H9 (cell line): ENCODE data around the gene SNPH. TPM values are rescaled to one million over a fixed set of nuclear protein-coding genes. Genes with fewer than 3 reads are reported as not detected.

Experiments used
- DNase-seq: peaks from one replicate; pipeline ENCODE4 v3.0.0-alpha.2; 2017
- H2AFZ ChIP-seq: one replicate; pipeline ENCODE4 v1.6.1; 2013; ENCODE audit warnings: mild to moderate bottlenecking, low read length, control low read depth, moderate library complexity
- H2AK5ac ChIP-seq: 2 replicates; pipeline ENCODE4 v1.6.1; 2013; ENCODE audit warnings: low read length, control low read depth, mixed read lengths; ENCODE audit not compliant: insufficient read length
- H2BK120ac ChIP-seq: one replicate; pipeline ENCODE4 v1.6.1; 2013; ENCODE audit warnings: low read depth, mild to moderate bottlenecking, low read length, control low read depth, inconsistent platforms; ENCODE audit not compliant: poor library complexity, severe bottlenecking
- H2BK12ac ChIP-seq: 2 replicates; pipeline ENCODE4 v1.6.1; 2013; ENCODE audit warnings: low read length, control low read depth, mixed read lengths, low read depth; ENCODE audit not compliant: insufficient read length
- H2BK15ac ChIP-seq: 2 replicates; pipeline ENCODE4 v1.6.1; 2013; ENCODE audit warnings: low read depth, low read length, control low read depth
- H2BK20ac ChIP-seq: one replicate; pipeline ENCODE4 v1.6.1; 2013; ENCODE audit warnings: low read depth, mild to moderate bottlenecking, low read length, control low read depth, inconsistent platforms; ENCODE audit not compliant: poor library complexity, severe bottlenecking
- H2BK5ac ChIP-seq: 2 replicates; pipeline ENCODE4 v1.6.1; 2013; ENCODE audit warnings: low read length, control low read depth, mixed read lengths; ENCODE audit not compliant: insufficient read length
- H3K14ac ChIP-seq: 2 replicates; pipeline ENCODE4 v1.6.1; 2013; ENCODE audit warnings: low read length, control low read depth; ENCODE audit not compliant: insufficient read depth
- H3K18ac ChIP-seq: 2 replicates; pipeline ENCODE4 v1.6.1; 2013; ENCODE audit warnings: low read depth, mild to moderate bottlenecking, mixed read lengths, low read length, control low read depth; ENCODE audit not compliant: insufficient read length
- H3K23ac ChIP-seq: 2 replicates; pipeline ENCODE4 v1.6.1; 2013; ENCODE audit warnings: low read length, control low read depth, mixed read lengths, low read depth; ENCODE audit not compliant: insufficient read length
- H3K23me2 ChIP-seq: 2 replicates; pipeline ENCODE4 v1.6.1; 2013; ENCODE audit warnings: low read depth, mild to moderate bottlenecking, mixed read lengths, low read length, control low read depth; ENCODE audit not compliant: insufficient read length, poor library complexity, severe bottlenecking
- H3K27ac ChIP-seq: 2 replicates; pipeline ENCODE4 v1.5.1; 2013; ENCODE audit warnings: low read length, control low read depth, mixed read lengths, low read depth; ENCODE audit not compliant: insufficient read length
- H3K27me3 ChIP-seq: 2 replicates; pipeline ENCODE4 v1.6.1; 2013; ENCODE audit warnings: low read length, control low read depth, inconsistent platforms; ENCODE audit not compliant: insufficient read depth
- H3K4ac ChIP-seq: 2 replicates; pipeline ENCODE4 v1.6.1; 2013; ENCODE audit warnings: low read depth, mild to moderate bottlenecking, control low read depth, inconsistent platforms, low read length, moderate library complexity
- H3K4me1 ChIP-seq: 2 replicates; pipeline ENCODE4 v1.6.1; 2013; ENCODE audit warnings: low read length, control low read depth, inconsistent platforms; ENCODE audit not compliant: insufficient read depth
- H3K4me2 ChIP-seq: 2 replicates; pipeline ENCODE4 v1.6.1; 2013; ENCODE audit warnings: low read length, control low read depth, mixed read lengths; ENCODE audit not compliant: insufficient read length, insufficient read depth
- H3K56ac ChIP-seq: 2 replicates; pipeline ENCODE4 v1.6.1; 2013; ENCODE audit warnings: low read depth, mild to moderate bottlenecking, mixed read lengths, low read length, control low read depth; ENCODE audit not compliant: insufficient read length
- H3K79me1 ChIP-seq: 2 replicates; pipeline ENCODE4 v1.6.1; 2013; ENCODE audit warnings: low read depth, mild to moderate bottlenecking, moderate library complexity, low read length, control low read depth, inconsistent platforms; ENCODE audit not compliant: insufficient read depth, poor library complexity, severe bottlenecking
- H3K79me2 ChIP-seq: 2 replicates; pipeline ENCODE4 v1.6.1; 2013; ENCODE audit warnings: low read length, control low read depth, inconsistent platforms; ENCODE audit not compliant: insufficient read depth
- H3K9ac ChIP-seq: 2 replicates; pipeline ENCODE4 v1.6.1; 2013; ENCODE audit warnings: low read length, control low read depth, mixed read lengths; ENCODE audit not compliant: insufficient read length; ENCODE audit errors: extremely low read depth
- H3K9me3 ChIP-seq: one replicate; pipeline ENCODE4 v1.6.1; 2013; ENCODE audit warnings: low read depth, low read length, inconsistent platforms; ENCODE audit not compliant: control insufficient read depth
- H3T11ph ChIP-seq: one replicate; pipeline ENCODE4 v1.6.1; 2013; ENCODE audit warnings: mild to moderate bottlenecking, low read length, control low read depth, inconsistent platforms
- H4K20me1 ChIP-seq: one replicate; pipeline ENCODE4 v1.6.1; 2013; ENCODE audit not compliant: control insufficient read depth, insufficient read length, insufficient read depth
- H4K5ac ChIP-seq: 2 replicates; pipeline ENCODE4 v1.6.1; 2013; ENCODE audit warnings: low read depth, mild to moderate bottlenecking, mixed read lengths, low read length, control low read depth; ENCODE audit not compliant: insufficient read length
- H4K8ac ChIP-seq: replicated peaks from 2 replicates; pipeline ENCODE4 v1.6.1; 2013; ENCODE audit warnings: low read length, control low read depth, mixed read lengths, low read depth; ENCODE audit not compliant: insufficient read length
- H4K91ac ChIP-seq: 2 replicates; pipeline ENCODE4 v1.6.1; 2013; ENCODE audit warnings: low read depth, mild to moderate bottlenecking, moderate library complexity, mixed read lengths, low read length, control low read depth; ENCODE audit not compliant: insufficient read length
- H3K27ac Mint-ChIP-seq, 3 experiments: 2 replicates in 2 of 3; 3 replicates in 1 of 3; pipeline ENCODE4 v1.8.0; 2020 to 2021; ENCODE audit warnings: mixed read lengths in 3 of 3, mild to moderate bottlenecking in 1 of 3, moderate library complexity in 1 of 3
- H3K27me3 Mint-ChIP-seq: 2 replicates; pipeline ENCODE4 v1.8.0; 2021; ENCODE audit warnings: low read depth, mild to moderate bottlenecking, moderate library complexity, mixed read lengths
- H3K36me3 Mint-ChIP-seq, 3 experiments: 2 replicates in 2 of 3; 3 replicates in 1 of 3; pipeline ENCODE4 v1.8.0; 2020 to 2021; ENCODE audit warnings: low read depth in 3 of 3, mixed read lengths in 3 of 3; ENCODE audit not compliant: insufficient read depth in 1 of 3
- H3K4me1 Mint-ChIP-seq, 2 experiments: 2 replicates each; pipeline ENCODE4 v1.8.0; 2020; ENCODE audit warnings: mixed read lengths in 2 of 2
- H3K4me3 Mint-ChIP-seq, 2 experiments: 2 replicates in 1 of 2; 3 replicates in 1 of 2; pipeline ENCODE4 v1.8.0; 2020 to 2021; ENCODE audit warnings: mild to moderate bottlenecking in 2 of 2, mixed read lengths in 2 of 2, moderate library complexity in 1 of 2
- H3K9me3 Mint-ChIP-seq, 2 experiments: 2 replicates in 1 of 2; 3 replicates in 1 of 2; pipeline ENCODE4 v1.8.0; 2020; ENCODE audit warnings: mild to moderate bottlenecking in 2 of 2, mixed read lengths in 2 of 2, moderate library complexity in 1 of 2
- WGBS: extraction: QIAGEN DNeasy Blood & Tissue Kit; methylation state at CpG from one replicate; pipeline ENCODE4 v1.1.7; 2013; ENCODE audit warnings: missing lambda C conversion rate, low lambda C conversion rate, mixed read lengths; ENCODE audit not compliant: insufficient read length; ENCODE audit errors: extremely low coverage; 5-methylcytosine and 5-hydroxymethylcytosine counted together
- total RNA-seq: library from RNA; stranded (reverse); gene quantifications from 2 replicates; pipeline ENCODE4 v1.2.1, GENCODE V29; 2021
- TF ChIP-seq, protein P1 (sequence below): fragments of 200-600 bp; sonication (generic); conservative IDR thresholded peaks from 3 replicates; pipeline ENCODE4 v1.8.0; 2021; ENCODE audit warnings: antibody characterized with exemption, mild to moderate bottlenecking

SNPH gene
- total RNA-seq, 1 experiment from 2014 or later = 1.8 TPM

DNA sequence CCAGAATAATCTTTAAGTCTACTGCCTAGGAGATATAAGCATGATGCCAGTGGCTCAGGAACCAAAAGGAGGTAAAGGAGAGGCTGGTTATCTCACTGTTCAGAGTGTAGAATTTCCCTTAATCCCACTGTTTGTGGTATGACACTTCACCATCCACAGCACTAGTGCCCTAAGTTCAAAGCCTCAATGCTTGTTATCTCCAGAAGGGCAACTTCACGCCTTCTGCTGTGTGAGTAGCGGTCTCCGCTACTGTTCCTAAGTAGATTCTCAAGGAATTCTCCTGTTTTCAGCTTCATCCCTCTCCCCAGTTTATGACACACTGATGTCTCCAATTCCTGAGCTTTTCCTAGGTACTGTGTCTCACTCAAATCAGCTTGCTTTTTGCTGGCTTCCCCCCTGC, 13.7 kb upstream of the SNPH start:
- Histone ChIP-seq H4K5ac (no peak overlapping the region), H3K14ac (no peak overlapping the region), H3K23ac (no peak overlapping the region), H2BK5ac (no peak overlapping the region), H4K8ac (no peak overlapping the region), H2AK5ac (no peak overlapping the region), H3K27me3 (no peaks in the 10 kb centered on the region), H4K91ac (no peak overlapping the region), H2BK20ac (no peak overlapping the region), H3K79me2 (no peaks in the 10 kb centered on the region), H3K4ac (no peak overlapping the region), H3K23me2 (no peaks in the 10 kb centered on the region), H3K79me1 (no peaks in the 10 kb centered on the region), H3K56ac (no peak overlapping the region), H3K4me1 (no peaks in the 10 kb centered on the region), H2BK120ac (no peak overlapping the region), H3K27ac (no peak overlapping the region), H3K18ac (no peak overlapping the region), H2BK15ac (no peak overlapping the region), H3K4me2 (no peak overlapping the region), H3K9ac (no peak overlapping the region), H4K20me1 (no peaks in the 10 kb centered on the region), H3K9me3 (no peaks in the 10 kb centered on the region), H3T11ph (no peak overlapping the region), H2AFZ (no peak overlapping the region), H2BK12ac (no peak overlapping the region)
- peaks cover 0 to 7% of the 10 kb centered on the region in 2 experiments; a peak in 1 of 4 replicates for H3K4me1 Mint-ChIP-seq
- TF ChIP-seq, protein P1, sequence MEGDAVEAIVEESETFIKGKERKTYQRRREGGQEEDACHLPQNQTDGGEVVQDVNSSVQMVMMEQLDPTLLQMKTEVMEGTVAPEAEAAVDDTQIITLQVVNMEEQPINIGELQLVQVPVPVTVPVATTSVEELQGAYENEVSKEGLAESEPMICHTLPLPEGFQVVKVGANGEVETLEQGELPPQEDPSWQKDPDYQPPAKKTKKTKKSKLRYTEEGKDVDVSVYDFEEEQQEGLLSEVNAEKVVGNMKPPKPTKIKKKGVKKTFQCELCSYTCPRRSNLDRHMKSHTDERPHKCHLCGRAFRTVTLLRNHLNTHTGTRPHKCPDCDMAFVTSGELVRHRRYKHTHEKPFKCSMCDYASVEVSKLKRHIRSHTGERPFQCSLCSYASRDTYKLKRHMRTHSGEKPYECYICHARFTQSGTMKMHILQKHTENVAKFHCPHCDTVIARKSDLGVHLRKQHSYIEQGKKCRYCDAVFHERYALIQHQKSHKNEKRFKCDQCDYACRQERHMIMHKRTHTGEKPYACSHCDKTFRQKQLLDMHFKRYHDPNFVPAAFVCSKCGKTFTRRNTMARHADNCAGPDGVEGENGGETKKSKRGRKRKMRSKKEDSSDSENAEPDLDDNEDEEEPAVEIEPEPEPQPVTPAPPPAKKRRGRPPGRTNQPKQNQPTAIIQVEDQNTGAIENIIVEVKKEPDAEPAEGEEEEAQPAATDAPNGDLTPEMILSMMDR = no peak
- WGBS = no CpG with 5 or more reads among the region's 3 CpGs
- no peak for DNase-seq
- H3K9me3 Mint-ChIP-seq = peaks cover 5 to 8% of the 10 kb centered on the region in 2 experiments; a peak in 4 of 5 replicates
- H3K27me3 Mint-ChIP-seq = peaks cover 17% of the 10 kb centered on the region
- H3K36me3 Mint-ChIP-seq = peaks cover 0 to 4% (median 0%) of the 10 kb centered on the region in 3 experiments; a peak in 1 of 7 replicates
- no peak overlapping the region for H3K27ac Mint-ChIP-seq
- no peak overlapping the region for H3K4me3 Mint-ChIP-seq
